CD4-positive, alpha-beta T cell treated with Interleukin-12 subunit alpha and Interleukin-12 subunit beta, for 1 hour (primary cell): ENCODE measurements around the gene TIPIN.

Source experiments
- DNase-seq: peaks from one replicate; pipeline ENCODE4 v3.0.0-alpha.2; 2020

The TIPIN gene

DNA sequence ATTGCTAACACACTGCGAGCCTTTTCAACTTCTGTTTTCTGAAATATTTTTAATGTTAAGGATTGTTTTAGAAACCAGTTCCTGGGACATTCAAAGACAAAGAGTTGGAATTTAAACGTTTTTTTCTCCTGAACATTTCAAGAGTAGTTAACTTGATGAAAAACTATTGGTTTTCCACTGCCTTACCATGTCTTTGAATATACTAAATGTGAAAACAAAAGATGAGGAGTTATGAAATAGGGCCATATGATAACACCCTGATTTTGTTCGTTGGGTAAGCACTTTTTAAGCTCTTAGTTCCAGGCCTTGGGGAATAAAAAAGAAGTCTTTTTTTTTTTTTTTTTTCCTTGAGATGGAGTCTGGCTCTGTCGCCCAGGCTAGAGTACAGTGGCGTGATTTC, 60.3 kb downstream of the TIPIN start:
- no peak for DNase-seq

DNA sequence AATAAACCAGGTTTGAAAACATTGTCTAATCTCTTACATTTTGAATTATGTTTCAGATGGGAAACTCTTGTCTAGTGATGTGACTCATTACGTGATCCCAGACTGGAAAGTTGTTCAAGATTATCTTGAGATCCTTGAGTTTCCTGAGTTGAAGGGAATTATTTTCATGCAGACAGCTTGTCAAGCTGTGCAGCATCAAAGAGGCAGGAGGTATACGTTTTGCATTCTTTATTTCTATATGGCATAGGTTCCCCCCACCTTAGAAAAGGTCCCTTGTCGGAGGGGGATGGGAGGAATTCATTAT, 61.6 kb downstream of the TIPIN start:
- DNase-seq: no peak

DNA sequence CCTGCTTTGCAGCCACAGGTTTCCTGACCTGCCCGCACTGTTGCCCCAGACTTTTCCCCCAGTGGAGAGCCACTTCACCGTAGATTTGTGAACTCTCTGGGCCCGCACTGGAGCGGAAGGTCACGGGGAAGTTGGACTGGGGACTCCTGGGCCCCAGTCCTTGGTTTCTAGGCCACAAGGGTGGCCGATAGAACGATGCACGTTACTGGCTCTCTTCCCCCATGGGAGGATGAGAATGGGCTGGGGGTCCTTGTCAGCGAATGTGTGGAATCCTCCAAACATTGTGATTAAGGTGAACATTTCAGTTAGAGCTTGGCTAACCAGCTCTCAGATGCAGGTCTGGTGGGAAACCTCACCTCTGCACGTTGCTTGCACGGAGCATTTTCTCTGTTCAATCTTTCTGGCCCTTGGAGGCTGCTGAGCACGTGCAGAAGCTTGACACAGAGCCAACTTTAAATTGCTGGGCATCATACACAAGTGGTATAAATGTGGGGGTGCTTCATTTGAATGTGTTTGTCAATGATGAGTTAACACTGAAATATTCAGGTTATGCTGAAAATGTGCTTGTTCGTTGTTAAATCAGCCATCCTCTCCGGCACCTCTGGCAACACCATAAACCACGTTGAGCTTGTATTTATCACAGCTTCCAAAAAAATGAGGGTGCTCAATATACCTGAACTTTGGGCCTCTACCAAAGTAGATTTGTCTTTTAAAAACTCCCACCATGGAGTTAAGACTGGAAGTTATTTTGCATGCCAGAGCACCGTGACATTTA, 62.1 kb downstream of the TIPIN start:
- peak; percentile 15 for DNase-seq

DNA sequence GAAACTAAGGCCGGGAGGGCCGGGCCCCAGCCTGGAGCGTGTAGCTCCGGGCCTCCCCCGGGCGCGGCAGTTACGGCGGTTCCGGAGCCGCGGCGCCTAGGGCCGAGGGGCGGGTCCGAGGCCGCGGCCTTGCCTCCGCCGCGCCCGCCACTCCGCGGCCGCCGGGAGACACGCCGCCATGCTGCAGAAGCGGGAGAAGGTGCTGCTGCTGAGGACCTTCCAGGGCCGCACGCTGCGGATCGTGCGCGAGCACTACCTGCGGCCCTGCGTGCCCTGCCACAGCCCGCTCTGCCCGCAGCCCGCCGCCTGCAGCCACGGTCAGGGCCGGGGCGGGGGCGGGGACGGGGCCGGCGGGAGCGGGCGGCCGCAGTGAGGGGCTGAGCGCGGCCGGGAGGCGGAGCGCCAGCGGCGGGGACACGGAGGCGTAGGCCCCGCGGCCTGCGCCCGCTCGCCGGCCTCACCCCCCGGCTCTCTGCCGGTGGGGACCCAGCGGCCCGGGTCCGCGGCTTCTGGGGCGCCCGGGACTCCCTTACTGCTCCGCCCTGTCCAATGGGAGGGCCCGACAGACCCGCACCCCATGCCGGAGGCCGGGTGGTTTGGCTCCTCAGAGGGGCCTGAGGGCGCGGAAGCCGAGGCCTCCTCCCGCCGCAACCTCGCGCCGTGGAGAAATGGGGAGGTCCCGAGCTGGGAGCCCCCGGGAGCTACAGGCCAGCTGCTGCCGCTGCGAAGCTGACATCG, 62.9 kb downstream of the TIPIN start, which contains the start of gene DIS3L:
Gene DIS3L, plus strand, starts transcription at position 150 of the 738 bp plus-strand sequence. Its CDS starts 29 bp downstream, at position 179.
- DNase-seq: peak; percentile 68

DNA sequence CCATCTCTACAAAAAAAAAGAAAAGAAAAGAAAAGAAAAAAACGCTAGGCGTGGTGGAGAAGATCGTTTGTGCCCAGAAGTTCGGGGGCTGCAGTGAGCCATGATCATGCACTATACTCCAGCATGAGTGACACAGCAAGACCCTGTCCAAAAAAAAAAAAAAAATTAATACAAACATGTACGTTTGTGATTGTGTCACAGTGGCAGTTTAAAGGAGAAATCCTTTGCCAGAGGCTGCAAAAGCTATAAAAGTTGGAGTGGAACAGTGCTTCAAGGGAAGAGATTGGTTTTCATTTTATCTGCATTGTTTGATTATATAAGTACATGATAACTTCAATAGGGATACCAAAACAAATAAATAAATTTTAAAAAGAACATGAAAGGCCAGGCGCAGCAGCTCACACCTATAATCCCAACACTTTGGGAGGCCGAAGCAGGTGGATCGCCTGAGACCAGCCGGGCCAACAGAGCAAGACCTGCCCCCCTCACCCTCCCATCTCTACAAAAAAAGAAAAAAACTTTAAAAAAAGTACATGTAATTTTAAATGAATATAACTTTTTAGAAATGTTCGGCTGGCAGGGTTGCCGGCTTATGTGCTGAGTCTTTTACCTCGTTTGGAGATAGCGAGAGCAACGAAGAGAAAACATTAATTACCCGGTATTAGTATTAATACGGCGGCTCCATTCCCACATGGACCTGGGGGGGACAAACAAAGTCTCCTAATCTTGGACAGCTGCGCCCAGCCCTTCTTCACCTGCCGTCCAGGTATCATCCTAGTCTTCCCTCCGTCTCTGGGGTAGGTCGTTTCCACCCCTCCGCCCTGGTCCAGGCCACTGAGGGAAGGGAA, 63.7 kb downstream of the TIPIN start:
- no peak for DNase-seq

DNA sequence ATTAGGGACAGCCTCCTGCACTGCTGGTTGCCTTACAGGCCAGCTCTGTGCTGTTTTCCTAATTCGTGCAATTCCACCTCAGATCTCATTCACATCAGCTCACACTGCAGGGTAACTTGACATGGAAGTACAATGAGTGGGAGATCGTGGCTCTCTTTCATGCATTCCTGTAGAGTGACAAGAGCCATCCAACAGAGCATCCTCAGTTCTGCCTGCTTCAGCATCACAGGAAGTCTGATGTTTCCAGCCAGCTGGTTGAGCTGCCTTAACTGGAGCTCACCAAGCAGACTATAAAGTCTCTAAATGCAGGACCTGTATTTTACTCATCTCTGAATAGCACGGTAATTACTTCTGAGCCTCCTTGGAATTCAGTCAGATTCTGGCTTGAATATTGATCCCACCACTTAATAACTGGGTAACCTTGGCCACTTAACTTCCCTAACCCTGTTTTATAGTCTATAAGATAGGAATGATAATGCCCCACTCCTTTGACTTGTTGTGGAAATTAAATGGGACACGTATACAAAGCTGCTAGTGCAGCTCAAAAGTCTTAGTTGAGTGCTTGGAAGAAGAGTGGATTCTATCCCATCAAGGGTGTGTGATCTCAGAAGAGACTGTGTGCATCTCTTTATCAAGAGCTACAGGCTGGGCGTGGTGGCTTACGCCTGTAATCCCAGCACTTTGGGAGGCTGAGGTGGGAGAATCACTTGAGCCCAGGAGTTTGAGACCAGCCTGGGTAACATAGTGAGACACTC, 64.5 kb downstream of the TIPIN start:
- no peak for DNase-seq

DNA sequence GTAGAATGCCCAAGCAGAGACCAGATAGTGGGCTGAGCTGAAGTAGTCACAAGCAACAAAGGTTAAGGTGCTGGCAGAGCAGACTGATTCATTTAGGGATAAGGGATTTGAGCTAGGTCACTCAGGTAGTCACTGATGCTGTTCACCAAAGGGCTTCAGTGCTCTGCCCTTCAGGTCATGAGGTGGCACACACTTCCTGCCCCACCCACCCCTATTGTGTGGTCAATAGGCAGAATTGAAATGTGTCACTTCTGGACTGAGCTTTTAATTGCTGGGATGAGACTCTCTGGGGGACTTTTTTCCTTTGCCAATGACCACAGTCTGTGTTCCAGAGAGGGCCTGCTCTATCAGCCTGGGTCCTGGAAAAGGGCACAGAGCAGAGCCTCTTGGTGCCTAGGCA, 66.0 kb downstream of the TIPIN start:
- no peak for DNase-seq

DNA sequence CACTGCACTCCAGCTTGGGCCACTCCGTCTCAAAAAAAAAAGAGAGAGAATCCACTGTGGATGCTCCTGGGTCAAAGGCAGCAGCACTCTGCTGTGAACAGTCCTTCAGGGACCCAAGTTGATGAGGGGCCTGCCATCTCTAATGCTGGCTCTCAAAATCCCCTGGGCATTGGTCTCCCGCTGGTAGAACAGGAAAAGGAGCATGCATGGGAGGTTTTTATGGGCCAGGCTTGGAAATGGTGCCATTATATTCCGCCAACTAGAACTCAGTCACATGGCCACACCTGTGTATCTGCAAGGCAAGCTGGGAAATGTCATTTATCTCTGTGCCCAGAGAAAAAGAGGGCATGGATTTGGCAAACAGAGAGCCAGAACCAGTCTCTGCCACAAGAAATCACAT, 66.5 kb downstream of the TIPIN start:
- no peak for DNase-seq

DNA sequence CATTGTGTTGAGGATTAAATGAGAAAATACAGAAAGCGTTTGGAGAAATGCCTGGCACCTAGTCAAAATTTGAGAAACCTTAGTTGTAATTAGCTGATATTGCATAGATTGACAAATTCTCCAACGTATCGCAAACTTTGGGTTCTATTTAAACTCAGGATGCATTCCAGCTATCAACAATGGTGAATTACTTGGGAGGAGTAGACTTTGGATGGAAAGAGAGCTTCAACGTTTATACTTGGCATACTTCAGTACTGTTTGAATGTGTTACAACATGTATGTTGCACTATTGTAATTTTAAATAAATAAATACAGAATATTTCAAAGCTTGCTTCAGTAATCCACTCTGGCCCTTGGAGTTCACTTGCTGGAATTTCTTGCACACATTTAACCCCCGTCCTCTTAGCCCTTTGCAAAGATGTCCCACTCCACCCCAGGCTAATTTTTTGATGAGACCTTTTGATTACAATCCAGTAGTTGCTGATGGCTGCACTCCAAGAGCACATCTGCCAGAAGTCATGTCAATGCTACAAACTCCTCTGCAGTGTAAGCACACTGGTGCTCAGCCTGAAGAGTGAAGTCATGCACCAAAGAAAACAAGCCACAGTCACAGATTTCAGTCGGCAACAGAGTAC, 67.8 kb downstream of the TIPIN start:
- DNase-seq: no peak

DNA sequence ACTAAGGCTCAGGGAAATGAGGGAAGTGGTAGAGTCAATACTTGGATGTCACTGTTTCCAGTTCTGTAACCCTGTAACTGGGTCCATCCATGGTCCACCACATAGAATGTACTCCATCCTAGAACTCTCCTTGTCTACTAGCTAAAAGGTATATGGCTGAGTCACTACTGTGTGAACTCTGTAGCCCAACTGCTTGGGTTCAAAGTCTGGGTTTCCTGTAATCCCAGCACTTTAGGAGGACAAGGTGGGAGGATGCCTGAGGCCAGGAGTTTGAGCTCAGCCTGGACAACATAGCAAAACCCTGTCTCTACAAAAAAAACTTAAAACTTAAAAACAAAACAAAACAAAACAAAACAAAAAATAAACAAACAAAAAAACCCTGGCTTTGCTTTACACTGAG, 68.4 kb downstream of the TIPIN start:
- DNase-seq: no peak

DNA sequence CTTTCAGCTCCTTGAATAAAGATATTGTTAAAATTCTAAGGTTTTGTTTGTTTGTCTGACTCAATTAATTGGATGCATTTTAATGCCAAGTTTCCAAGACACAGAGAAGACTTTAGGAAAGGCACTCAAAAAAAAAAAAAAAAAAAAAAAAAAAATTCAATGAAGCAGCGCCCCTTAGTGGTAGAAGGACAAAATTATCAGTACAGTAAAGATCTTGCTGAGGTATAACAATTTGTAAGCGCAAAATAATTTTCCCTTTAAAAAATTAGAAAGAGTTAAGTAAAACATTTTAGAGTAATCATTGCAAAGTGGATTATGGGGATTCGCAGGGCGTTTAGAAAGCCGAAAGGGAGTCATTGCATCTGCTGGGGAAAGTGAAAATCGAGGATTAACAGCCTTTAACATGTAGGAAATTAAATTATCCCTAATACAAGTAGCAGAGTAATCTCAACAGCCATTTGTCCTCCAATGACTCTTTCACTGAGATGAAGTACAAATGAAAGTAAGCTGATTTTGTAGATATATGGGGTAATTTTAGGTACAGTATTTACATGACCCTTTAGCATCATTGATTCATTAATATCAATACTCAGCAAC, 68.9 kb downstream of the TIPIN start:
- peak; percentile 29 for DNase-seq
